Muscle of leg (tissue), 11 donors: ENCODE data around the gene SHLD2. TPM values are rescaled to one million over a fixed set of nuclear protein-coding genes. Genes with fewer than 3 reads are reported as not detected.
"Not testable (repeated sequence)": the region's sequence is repeated elsewhere in the genome, so short reads cannot be mapped to it uniquely, and the experiment has no call there.

ENCODE experiments used
- DNase-seq: peaks from one replicate; pipeline ENCODE4 v3.0.0; 2013
- H3K27ac ChIP-seq: one replicate; pipeline ENCODE4 v1.5.1; 2013; ENCODE audit warnings: mild to moderate bottlenecking, low read length, control low read depth
- H3K27me3 ChIP-seq: one replicate; pipeline ENCODE4 v1.6.1; 2013; ENCODE audit warnings: low read length; ENCODE audit not compliant: control insufficient read depth, insufficient read depth
- H3K36me3 ChIP-seq: one replicate; pipeline ENCODE4 v1.6.1; 2013; ENCODE audit warnings: low read length; ENCODE audit not compliant: control insufficient read depth, insufficient read depth
- H3K4me1 ChIP-seq: one replicate; pipeline ENCODE4 v1.6.1; 2013; ENCODE audit warnings: low read length; ENCODE audit not compliant: control insufficient read depth, insufficient read depth
- H3K4me3 ChIP-seq: one replicate; pipeline ENCODE4 v1.5.1; 2013; ENCODE audit warnings: low read length, control low read depth
- H3K9me3 ChIP-seq: replicated peaks from 2 replicates; pipeline ENCODE4 v1.6.1; 2013; ENCODE audit warnings: low read depth, low read length; ENCODE audit not compliant: control insufficient read depth
- WGBS: methylation state at CpG from one replicate; pipeline ENCODE4 v1.1.5; 2013; ENCODE audit warnings: missing lambda C conversion rate; ENCODE audit not compliant: insufficient coverage; 5-methylcytosine and 5-hydroxymethylcytosine counted together
- polyA plus RNA-seq, 8 donors: library from polyadenylated mRNA; unstranded; fragments of 120-200 nt; gene quantifications; one replicate each; pipeline versions ENCODE4 v1.2.1 to v1.2.3, GENCODE V29; 2013; ENCODE audit warnings: inconsistent platforms in 1 of 8, low replicate concordance in 1 of 8; ENCODE audit not compliant: insufficient read length in 8 of 8, insufficient read depth in 1 of 8
- total RNA-seq: library from RNA; stranded (reverse); fragments of 120-200 nt; gene quantifications from one replicate; pipeline ENCODE4 v1.2.4, GENCODE V29; 2013

Gene SHLD2
- total and polyA plus RNA-seq, 9 donors, result 17.0 to 30.9 (median 22.1) TPM

GRCh38 chr10:87101996-87102395 lies 7.0 kb downstream of the SHLD2 start:
- WGBS, result no CpG with 5 or more reads among the region's 2 CpGs
- H3K36me3 ChIP-seq, result peaks cover 26% of the 10 kb centered on the region

GRCh38 chr10:87104727-87105126 lies 9.7 kb downstream of the SHLD2 start:
- not testable (repeated sequence) for DNase-seq, H3K27ac ChIP-seq, H3K9me3 ChIP-seq, H3K4me3 ChIP-seq, H3K4me1 ChIP-seq, H3K27me3 ChIP-seq
- WGBS, result 100% methylated on average over 3 of the region's 8 CpGs
- H3K36me3 ChIP-seq, result peaks cover 35% of the 10 kb centered on the region

More at GRCh38 chr10:87101996-87102395, 7.0 kb downstream of the SHLD2 start:
- no peak overlapping the region for H3K27ac ChIP-seq
- H3K27me3 ChIP-seq, result no peaks in the 10 kb centered on the region
- H3K9me3 ChIP-seq, result no peaks in the 10 kb centered on the region
- DNase-seq, result no peak
- H3K4me3 ChIP-seq, result no peak overlapping the region
- H3K4me1 ChIP-seq, result no peaks in the 10 kb centered on the region

GRCh38 chr10:87105446-87106124 lies 10.6 kb downstream of the SHLD2 start:
- Histone ChIP-seq H3K27ac (no peak overlapping the region), H3K27me3 (no peaks in the 10 kb centered on the region), H3K4me1 (no peaks in the 10 kb centered on the region), H3K4me3 (no peak overlapping the region), H3K36me3 (peaks cover 37% of the 10 kb centered on the region), H3K9me3 (no peaks in the 10 kb centered on the region)
- DNase-seq, result no peak
- WGBS, result 79% methylated on average over 2 of the region's 7 CpGs

GRCh38 chr10:87118122-87118521 lies 23.1 kb downstream of the SHLD2 start:
- not testable (repeated sequence) for H3K4me1 ChIP-seq, H3K36me3 ChIP-seq, H3K9me3 ChIP-seq, H3K27ac ChIP-seq, H3K4me3 ChIP-seq, DNase-seq, H3K27me3 ChIP-seq
- no CpG with 5 or more reads among the region's 1 CpG for WGBS

GRCh38 chr10:87119029-87119428 lies 24.0 kb downstream of the SHLD2 start:
- H3K4me1 ChIP-seq, H3K4me3 ChIP-seq, DNase-seq, H3K27me3 ChIP-seq, H3K36me3 ChIP-seq, H3K27ac ChIP-seq, H3K9me3 ChIP-seq: not testable (repeated sequence)
- no CpG with 5 or more reads among the region's 1 CpG for WGBS

- H3K9me3 ChIP-seq, H3K27ac ChIP-seq, H3K4me3 ChIP-seq, H3K36me3 ChIP-seq, H3K4me1 ChIP-seq, H3K27me3 ChIP-seq, DNase-seq: not testable (repeated sequence)
- no CpG with 5 or more reads among the region's 4 CpGs for WGBS
These were observed 28.3 kb downstream of the SHLD2 start for GRCh38 chr10:87123351-87123750.

- H3K36me3 ChIP-seq, H3K9me3 ChIP-seq, H3K27ac ChIP-seq, H3K4me1 ChIP-seq, H3K4me3 ChIP-seq, H3K27me3 ChIP-seq, DNase-seq: not testable (repeated sequence)
- no CpG with 5 or more reads among the region's 2 CpGs for WGBS
These were observed 32.0 kb downstream of the SHLD2 start for GRCh38 chr10:87127048-87127447.

GRCh38 chr10:87127607-87128156 lies 32.7 kb downstream of the SHLD2 start:
- H3K4me1 ChIP-seq, H3K36me3 ChIP-seq: not testable (repeated sequence)
- no CpG with 5 or more reads among the region's 3 CpGs for WGBS

GRCh38 chr10:87132176-87132575 lies 37.2 kb downstream of the SHLD2 start:
- not testable (repeated sequence) for H3K27ac ChIP-seq, H3K36me3 ChIP-seq, H3K4me1 ChIP-seq, H3K9me3 ChIP-seq, H3K27me3 ChIP-seq, H3K4me3 ChIP-seq
- DNase-seq, result peak; percentile 38

More at GRCh38 chr10:87127607-87128156, 32.7 kb downstream of the SHLD2 start:
- not testable (repeated sequence) for H3K27me3 ChIP-seq, DNase-seq, H3K4me3 ChIP-seq, H3K9me3 ChIP-seq, H3K27ac ChIP-seq

- WGBS, result no CpG with 5 or more reads among the region's 2 CpGs
- not testable (repeated sequence) for H3K4me3 ChIP-seq, H3K27me3 ChIP-seq, DNase-seq, H3K4me1 ChIP-seq, H3K9me3 ChIP-seq, H3K36me3 ChIP-seq, H3K27ac ChIP-seq
These were observed 38.9 kb downstream of the SHLD2 start for GRCh38 chr10:87133936-87134335.

GRCh38 chr10:87134440-87134839 lies 39.4 kb downstream of the SHLD2 start:
- not testable (repeated sequence) for H3K27me3 ChIP-seq, H3K9me3 ChIP-seq, H3K36me3 ChIP-seq, DNase-seq, H3K27ac ChIP-seq, H3K4me1 ChIP-seq, H3K4me3 ChIP-seq
- 100% methylated on average over 1 of the region's 2 CpGs for WGBS
